Right cardiac atrium (tissue), 5 donors: ENCODE results near the gene P2RX4. TPM values are rescaled to one million over a fixed set of nuclear protein-coding genes. Genes with fewer than 3 reads are reported as not detected.

Source experiments
- ATAC-seq, 2 donors: fragments of 200-7000 bp; cut with Tn5 transposase; one replicate each; pipeline versions ENCODE4 v1.8.0 to v1.9.1; 2020; ENCODE audit warnings: moderate library complexity in 2 of 2, mild to moderate bottlenecking in 1 of 2
- DNase-seq, 3 donors: peaks; one replicate each; pipeline ENCODE4 v3.0.0-alpha.2; 2020
- H3K27ac ChIP-seq: one replicate; pipeline ENCODE4 v1.5.1; 2013; ENCODE audit warnings: mild to moderate bottlenecking, low read length, control low read depth, moderate library complexity
- H3K27me3 ChIP-seq: one replicate; pipeline ENCODE4 v1.6.1; 2013; ENCODE audit not compliant: control insufficient read depth, insufficient read depth
- H3K4me1 ChIP-seq: one replicate; pipeline ENCODE4 v1.6.1; 2013; ENCODE audit warnings: low read length; ENCODE audit not compliant: control insufficient read depth, insufficient read depth
- H3K4me3 ChIP-seq: one replicate; pipeline ENCODE4 v1.5.1; 2013; ENCODE audit warnings: low read length, control low read depth
- H3K9me3 ChIP-seq: one replicate; pipeline ENCODE4 v1.6.1; 2013; ENCODE audit warnings: low read length; ENCODE audit not compliant: control insufficient read depth
- WGBS: extraction: QIAGEN DNeasy Blood & Tissue Kit; methylation state at CpG from one replicate; pipeline ENCODE4 v1.1.7; 2013; 5-methylcytosine and 5-hydroxymethylcytosine counted together
- intact Hi-C, 4 donors: fragments of 100-400 bp; cut with DNase I; formaldehyde crosslinking; loops; one replicate each; pipeline versions ENCODE4 v1.11.0 to v1.14.0; 2022 to 2023
- polyA plus RNA-seq: library from polyadenylated mRNA; stranded (reverse); fragments of 200-250 nt; gene quantifications from one replicate; pipeline ENCODE4 v1.2.3, GENCODE V29; 2013
- total RNA-seq, 4 donors: library from RNA; stranded (reverse); fragmentation: NEBNext Ultra II Directional; extraction: Animal tissue kit (Norgen Biotek cat#: 25700); gene quantifications; one replicate each; pipeline ENCODE4 v1.2.1, GENCODE V29; 2021
- donor health status: healthy with polysubstance abuse.
- donor health status: DM: no; HTN: yes; CAD: no.
- donor health status: DM: no; HTN: no; CAD: no.
- donor health status: DM: no; HTN: yes; CAD: no; lungs with severe emphysema.
- donor health status: DM: yes; HTN: yes; CAD: no.

P2RX4 gene
- total and polyA plus RNA-seq, 5 donors, result 6.1 to 10.6 (median 8.9) TPM

- Histone ChIP-seq H3K4me1 (no peaks in the 10 kb centered on the region), H3K9me3 (no peaks in the 10 kb centered on the region), H3K27ac (no peak overlapping the region), H3K4me3 (no peak overlapping the region), H3K27me3 (no peaks in the 10 kb centered on the region)
- DNase-seq, result no peak
- ATAC-seq, result no peak
- intact Hi-C loops, result no loop called here
- 89% methylated on average over 11 of the region's 11 CpGs for WGBS
Observed at GRCh38 chr12:121233628-121234020, 23.7 kb downstream of the P2RX4 start.

- ATAC-seq (no peak), DNase-seq (no peak)
- intact Hi-C loops, result no loop called here
- no peaks in the 10 kb centered on the region for H3K9me3 ChIP-seq
- H3K27ac ChIP-seq, result no peak overlapping the region
- H3K27me3 ChIP-seq, result no peaks in the 10 kb centered on the region
- H3K4me3 ChIP-seq, result no peak overlapping the region
- WGBS, result 90% methylated on average over 9 of the region's 9 CpGs
- no peaks in the 10 kb centered on the region for H3K4me1 ChIP-seq
Observed at GRCh38 chr12:121236776-121237175, 26.8 kb downstream of the P2RX4 start.

GRCh38 chr12:121237415-121237814 is 27.5 kb downstream of the P2RX4 start:
- ATAC-seq (no peak), DNase-seq (no peak)
- Histone ChIP-seq H3K4me3 (no peak overlapping the region), H3K27me3 (no peaks in the 10 kb centered on the region), H3K4me1 (no peaks in the 10 kb centered on the region), H3K27ac (no peak overlapping the region), H3K9me3 (no peaks in the 10 kb centered on the region)
- 79% methylated on average over 8 of the region's 8 CpGs for WGBS
- intact Hi-C loops, result no loop called here

DNA sequence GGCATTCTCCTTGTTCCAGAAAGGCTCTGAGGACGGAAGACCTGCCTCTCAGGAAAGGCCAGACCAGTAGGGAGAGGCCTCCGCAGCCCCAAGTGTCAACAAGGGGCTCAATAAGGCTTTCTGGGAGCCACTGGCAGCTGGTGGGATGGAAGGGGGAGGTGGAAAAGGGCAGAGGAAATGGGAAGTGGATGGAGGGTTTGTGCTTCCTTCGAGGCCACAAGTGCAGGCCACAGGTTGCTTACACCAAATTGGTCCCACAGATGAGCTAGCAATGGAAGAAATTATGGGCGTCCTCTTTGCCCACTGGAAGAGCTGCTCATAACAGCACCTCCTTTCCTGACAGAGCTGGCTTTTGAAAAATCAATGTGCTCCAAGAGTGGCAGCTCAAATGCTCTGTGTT is 28.2 kb downstream of the P2RX4 start:
- no peaks in the 10 kb centered on the region for H3K9me3 ChIP-seq
- intact Hi-C loops, result no loop called here
- no peak for DNase-seq
- H3K4me3 ChIP-seq, result no peak overlapping the region
- H3K27me3 ChIP-seq, result no peaks in the 10 kb centered on the region
- no peak for ATAC-seq
- H3K27ac ChIP-seq, result no peak overlapping the region
- H3K4me1 ChIP-seq, result no peaks in the 10 kb centered on the region
- WGBS, result 85% methylated on average over 4 of the region's 4 CpGs

- no peaks in the 10 kb centered on the region for H3K27me3 ChIP-seq
- WGBS, result 63% methylated on average over 7 of the region's 7 CpGs
- DNase-seq (no peak), ATAC-seq (no peak)
- H3K4me3 ChIP-seq, result no peak overlapping the region
- no peaks in the 10 kb centered on the region for H3K9me3 ChIP-seq
- intact Hi-C loops, result no loop called here
- no peaks in the 10 kb centered on the region for H3K4me1 ChIP-seq
- H3K27ac ChIP-seq, result no peak overlapping the region
Observed at GRCh38 chr12:121238604-121239350, 28.8 kb downstream of the P2RX4 start.

- Histone ChIP-seq H3K4me1 (no peaks in the 10 kb centered on the region), H3K9me3 (no peaks in the 10 kb centered on the region), H3K4me3 (no peak overlapping the region), H3K27ac (no peak overlapping the region), H3K27me3 (no peaks in the 10 kb centered on the region)
- intact Hi-C loops, result no loop called here
- 71% methylated on average over 6 of the region's 6 CpGs for WGBS
- DNase-seq (no peak), ATAC-seq (no peak)
Observed at GRCh38 chr12:121239351-121240061, 29.6 kb downstream of the P2RX4 start.

DNA sequence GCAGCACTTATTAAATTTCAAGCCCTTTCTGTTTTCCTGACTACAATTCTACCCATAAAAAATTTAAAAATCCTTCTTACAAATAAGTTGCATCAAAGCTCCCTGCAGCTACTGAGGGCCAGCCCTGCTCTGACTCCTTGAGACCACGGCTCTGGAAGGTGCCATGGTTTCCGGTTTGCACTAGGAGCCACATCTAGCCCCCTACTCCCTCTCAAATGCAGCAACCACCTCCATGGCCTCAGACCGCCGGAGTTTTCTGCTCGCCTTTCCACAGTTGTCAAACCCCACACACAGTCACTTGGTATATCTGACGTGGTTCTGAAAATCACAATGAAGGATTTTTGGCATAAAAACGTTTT is 30.1 kb downstream of the P2RX4 start:
- no peak overlapping the region for H3K27ac ChIP-seq
- no peaks in the 10 kb centered on the region for H3K4me1 ChIP-seq
- intact Hi-C loops, result no loop called here
- no peak overlapping the region for H3K4me3 ChIP-seq
- ATAC-seq (no peak), DNase-seq (no peak)
- WGBS, result 72% methylated on average over 7 of the region's 7 CpGs
- no peaks in the 10 kb centered on the region for H3K9me3 ChIP-seq
- H3K27me3 ChIP-seq, result no peaks in the 10 kb centered on the region

GRCh38 chr12:121240484-121241101 is 30.7 kb downstream of the P2RX4 start:
- WGBS, result 40% methylated on average over 38 of the region's 38 CpGs
- Histone ChIP-seq H3K9me3 (no peaks in the 10 kb centered on the region), H3K4me1 (no peaks in the 10 kb centered on the region), H3K27ac (no peak overlapping the region), H3K4me3 (no peak overlapping the region), H3K27me3 (no peaks in the 10 kb centered on the region)
- intact Hi-C loops, result no loop called here
- ATAC-seq (peak; percentile 82 to 86), DNase-seq (peak; percentile 86 to 94 (median 93))

DNA sequence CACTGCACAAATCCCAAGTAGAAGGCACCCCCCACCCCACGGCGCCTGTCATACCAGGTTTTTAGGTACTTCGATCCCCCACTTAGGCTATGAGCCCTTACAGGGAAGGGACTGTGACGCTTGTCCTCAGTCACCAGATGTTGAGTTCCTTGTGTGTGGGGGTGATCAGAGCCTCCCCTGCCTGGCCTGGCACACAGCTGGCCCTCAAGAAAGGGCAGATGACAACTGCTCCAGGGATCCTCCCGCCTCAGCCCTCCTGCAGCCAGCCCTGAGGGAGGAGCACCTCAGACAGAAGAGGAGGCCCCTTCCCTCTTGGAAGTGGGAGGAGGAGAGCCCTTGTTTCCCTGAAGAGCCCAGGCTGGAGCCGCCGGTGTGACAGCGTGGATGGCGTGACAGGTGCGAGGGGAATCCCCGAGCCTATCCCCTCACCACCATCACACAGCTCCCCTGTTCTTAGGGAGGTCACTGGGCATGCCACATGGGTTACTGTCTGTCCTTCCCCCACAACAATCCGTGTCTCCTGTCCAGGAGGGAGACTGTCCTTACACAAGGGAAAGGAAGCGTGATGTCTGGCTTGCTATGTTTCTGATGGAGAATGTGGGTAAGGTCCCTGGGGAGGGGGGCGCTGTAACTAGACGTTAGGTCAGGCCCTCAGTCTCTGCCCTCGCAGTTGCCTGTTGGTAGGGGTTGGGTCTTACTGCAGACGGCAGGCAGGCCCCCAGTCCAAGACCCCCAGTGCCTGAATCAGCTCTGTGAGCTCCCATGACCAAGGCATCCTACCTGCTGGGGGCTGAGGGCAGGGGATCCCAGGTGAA is 31.4 kb downstream of the P2RX4 start:
- Histone ChIP-seq H3K9me3 (no peaks in the 10 kb centered on the region), H3K27me3 (no peaks in the 10 kb centered on the region), H3K4me1 (no peaks in the 10 kb centered on the region), H3K27ac (no peak overlapping the region), H3K4me3 (no peak overlapping the region)
- intact Hi-C loops, result no loop called here
- DNase-seq (no peak), ATAC-seq (peak; percentile 8 to 9)
- WGBS, result 71% methylated on average over 17 of the region's 17 CpGs

DNA sequence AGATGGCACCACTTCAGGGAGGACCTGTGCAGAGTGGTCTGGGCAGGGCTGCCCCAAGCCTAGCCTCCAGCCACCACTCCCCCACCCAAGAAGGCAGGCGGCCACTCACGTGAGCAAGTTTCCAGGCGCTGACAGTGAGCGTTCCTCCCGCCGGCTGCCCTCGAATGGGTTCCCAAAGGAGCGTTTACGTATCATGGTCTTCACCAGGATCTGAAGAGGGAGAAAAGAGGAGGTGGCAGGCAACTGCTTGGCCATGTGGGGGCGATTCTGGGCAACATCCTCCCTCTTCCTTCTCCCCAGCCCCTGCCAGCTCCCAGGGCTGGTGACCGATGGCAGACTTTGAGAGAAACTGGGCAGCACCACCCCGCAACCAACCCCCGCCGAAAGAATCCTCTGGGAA is 35.1 kb downstream of the P2RX4 start:
- Histone ChIP-seq H3K4me1 (no peaks in the 10 kb centered on the region), H3K9me3 (no peaks in the 10 kb centered on the region), H3K27me3 (no peaks in the 10 kb centered on the region), H3K4me3 (no peak overlapping the region), H3K27ac (no peak overlapping the region)
- DNase-seq (no peak), ATAC-seq (no peak)
- WGBS, result 93% methylated on average over 14 of the region's 14 CpGs
- intact Hi-C loops, result no loop called here

- no peak for ATAC-seq
- H3K27ac ChIP-seq, result no peak overlapping the region
- WGBS, result 95% methylated on average over 7 of the region's 7 CpGs
Observed at GRCh38 chr12:121245951-121246350, 36.0 kb downstream of the P2RX4 start.

More at GRCh38 chr12:121245951-121246350, 36.0 kb downstream of the P2RX4 start:
- no peaks in the 10 kb centered on the region for H3K4me1 ChIP-seq
- no peak for DNase-seq
- intact Hi-C loops, result no loop called here
- H3K4me3 ChIP-seq, result no peak overlapping the region
- H3K27me3 ChIP-seq, result no peaks in the 10 kb centered on the region
- no peaks in the 10 kb centered on the region for H3K9me3 ChIP-seq
